H1 (cell line): ENCODE measurements around the gene TMEM86B. TPM values are rescaled to one million over a fixed set of nuclear protein-coding genes. Genes with fewer than 3 reads are reported as not detected.

ENCODE experiments used
- CTCF ChIA-PET: fragments of 300-600 bp; sonication (Branson Sonifier 250); formaldehyde crosslinking; loops from one replicate; lab custom pipeline; 2021; ENCODE audit not compliant: partially characterized antibody; lab: Charles Lee
- POLR2A ChIA-PET: fragments of 300-600 bp; sonication (Branson Sonifier 250); formaldehyde crosslinking; loops from one replicate; lab custom pipeline; 2021; ENCODE audit warnings: inconsistent platforms; ENCODE audit not compliant: partially characterized antibody; lab: Charles Lee
- DNase-seq, 2 experiments: peaks; one replicate each; pipeline versions ENCODE4 v3.0.0 to v3.0.0-alpha.2; 2010 to 2022; ENCODE audit warnings: low spot score in 2 of 2, low read depth in 1 of 2, mixed read lengths in 1 of 2
- FAIRE-seq: peaks from 2 replicates; lab custom pipeline; 2011; peaks lifted over from hg19 to GRCh38; lab: Jason Lieb, UNC
- H2AFZ ChIP-seq: 2 replicates; pipeline ENCODE4 v1.8.1; 2012; ENCODE audit warnings: low read length, inconsistent platforms
- H2AK5ac ChIP-seq: 2 replicates; pipeline ENCODE4 v1.6.1; 2013; ENCODE audit warnings: low read depth, low read length
- H2BK120ac ChIP-seq: replicated peaks from 2 replicates; pipeline ENCODE3; 2013; ENCODE audit warnings: low read depth, low read length, inconsistent platforms
- H2BK12ac ChIP-seq: 2 replicates; pipeline ENCODE4 v1.6.1; 2013; ENCODE audit warnings: low read depth, low read length
- H2BK15ac ChIP-seq: 2 replicates; pipeline ENCODE4 v1.6.1; 2013; ENCODE audit warnings: low read length
- H2BK20ac ChIP-seq: 2 replicates; pipeline ENCODE4 v1.6.1; 2013; ENCODE audit warnings: low read length
- H2BK5ac ChIP-seq: 2 replicates; pipeline ENCODE4 v1.6.1; 2013; ENCODE audit warnings: low read depth, low read length
- H3K14ac ChIP-seq: 2 replicates; pipeline ENCODE4 v1.6.1; 2013; ENCODE audit warnings: inconsistent platforms; ENCODE audit not compliant: insufficient read length
- H3K18ac ChIP-seq: 2 replicates; pipeline ENCODE4 v1.6.1; 2013; ENCODE audit warnings: low read length; ENCODE audit errors: extremely low read depth
- H3K23ac ChIP-seq: 2 replicates; pipeline ENCODE4 v1.6.1; 2013; ENCODE audit warnings: inconsistent platforms; ENCODE audit not compliant: insufficient read length
- H3K23me2 ChIP-seq: 2 replicates; pipeline ENCODE4 v1.6.1; 2013; ENCODE audit warnings: low read depth, low read length
- H3K27ac ChIP-seq: 2 replicates; pipeline ENCODE4 v1.6.1; 2011; ENCODE audit warnings: low read depth, low read length, inconsistent platforms
- H3K27me3 ChIP-seq, 4 experiments: replicated peaks in 1 of 4; 1 replicate in 1 of 4; 2 replicates in 3 of 4; pipeline versions ENCODE4 v1.6.1 to v1.8.1; 2011 to 2013; ENCODE audit warnings: low read length in 3 of 4, mild to moderate bottlenecking in 3 of 4, inconsistent platforms in 2 of 4, mixed read lengths in 2 of 4, moderate library complexity in 1 of 4; ENCODE audit not compliant: control insufficient read depth in 3 of 4, insufficient read depth in 3 of 4; ENCODE audit errors: extremely low read depth in 1 of 4
- H3K36me3 ChIP-seq, 4 experiments: 2 replicates each; pipeline versions ENCODE4 v1.6.1 to v1.8.1; 2011 to 2013; ENCODE audit warnings: mild to moderate bottlenecking in 4 of 4, low read length in 3 of 4, moderate library complexity in 2 of 4, control low read depth in 1 of 4, inconsistent platforms in 1 of 4; ENCODE audit not compliant: insufficient read depth in 4 of 4, control insufficient read depth in 2 of 4
- H3K4ac ChIP-seq: replicated peaks from 2 replicates; pipeline ENCODE3; 2013; ENCODE audit warnings: low read length, low read depth, mixed read lengths, inconsistent platforms; ENCODE audit not compliant: insufficient read length
- H3K4me1 ChIP-seq, 4 experiments: replicated peaks in 1 of 4; 1 replicate in 1 of 4; 2 replicates in 3 of 4; pipeline versions ENCODE4 v1.6.1 to v1.8.1; 2011 to 2013; ENCODE audit warnings: low read length in 3 of 4, inconsistent platforms in 2 of 4, mixed read lengths in 1 of 4; ENCODE audit not compliant: insufficient read depth in 4 of 4, control insufficient read depth in 3 of 4
- H3K4me2 ChIP-seq, 2 experiments: 2 replicates each; pipeline versions ENCODE4 v1.6.1 to v1.8.1; 2011 to 2013; ENCODE audit warnings: low read depth in 2 of 2, low read length in 2 of 2, control low read depth in 1 of 2, inconsistent platforms in 1 of 2, mild to moderate bottlenecking in 1 of 2; ENCODE audit not compliant: insufficient read depth in 1 of 2
- H3K4me3 ChIP-seq, 4 experiments: fragments of 200-600, 300-600 bp in 1 of 4; sonication (generic), shearing (Covaris generic), sonication (Bioruptor Twin) in 1 of 4; 2 replicates each; pipeline versions ENCODE4 v1.5.1 to v1.8.1; 2011 to 2016; ENCODE audit warnings: low read length in 4 of 4, low read depth in 3 of 4, control low read depth in 2 of 4, inconsistent platforms in 2 of 4, mild to moderate bottlenecking in 2 of 4, mixed read lengths in 1 of 4, moderate library complexity in 1 of 4; ENCODE audit not compliant: insufficient read depth in 2 of 4; ENCODE audit errors: extremely low read depth in 1 of 4
- H3K56ac ChIP-seq: replicated peaks from 2 replicates; pipeline ENCODE3; 2013; ENCODE audit warnings: low read depth, mild to moderate bottlenecking, mixed read lengths, low read length, inconsistent platforms; ENCODE audit not compliant: insufficient read length
- H3K79me1 ChIP-seq: 2 replicates; pipeline ENCODE4 v1.6.1; 2013; ENCODE audit warnings: low read depth, low read length, control low read depth
- H3K79me2 ChIP-seq, 2 experiments: 2 replicates each; pipeline versions ENCODE4 v1.6.1 to v1.8.1; 2012 to 2013; ENCODE audit warnings: low read length in 2 of 2, mild to moderate bottlenecking in 2 of 2, inconsistent platforms in 1 of 2; ENCODE audit not compliant: insufficient read depth in 2 of 2, control insufficient read depth in 1 of 2
- H3K9ac ChIP-seq, 4 experiments: replicated peaks in 1 of 4; 1 replicate in 1 of 4; 2 replicates in 3 of 4; pipeline versions ENCODE4 v1.6.1 to v1.8.1; 2011 to 2013; ENCODE audit warnings: low read depth in 3 of 4, low read length in 3 of 4, control low read depth in 2 of 4, mild to moderate bottlenecking in 2 of 4, moderate library complexity in 2 of 4, inconsistent platforms in 1 of 4; ENCODE audit errors: extremely low read depth in 1 of 4
- H3K9me3 ChIP-seq, 2 experiments: 2 replicates each; pipeline versions ENCODE4 v1.6.1 to v1.8.1; 2012 to 2013; ENCODE audit warnings: mild to moderate bottlenecking in 2 of 2, moderate library complexity in 2 of 2, control low read depth in 1 of 2, inconsistent platforms in 1 of 2, low read depth in 1 of 2, low read length in 1 of 2, mixed read lengths in 1 of 2; ENCODE audit not compliant: insufficient read depth in 2 of 2
- H4K20me1 ChIP-seq, 2 experiments: replicated peaks in 1 of 2; 2 replicates each; pipeline versions ENCODE3 to v1.8.1; 2011 to 2013; ENCODE audit warnings: inconsistent platforms in 2 of 2, low read length in 2 of 2, mild to moderate bottlenecking in 1 of 2; ENCODE audit not compliant: insufficient read depth in 2 of 2, control insufficient read depth in 1 of 2
- H4K5ac ChIP-seq: 2 replicates; pipeline ENCODE4 v1.6.1; 2013; ENCODE audit warnings: low read length, low read depth, mixed read lengths, inconsistent platforms; ENCODE audit not compliant: insufficient read length
- H4K8ac ChIP-seq: 2 replicates; pipeline ENCODE4 v1.8.0; 2013; ENCODE audit warnings: mild to moderate bottlenecking, moderate library complexity, low read length, inconsistent platforms; ENCODE audit not compliant: insufficient read depth; ENCODE audit errors: extremely low read depth
- H4K91ac ChIP-seq: replicated peaks from 2 replicates; pipeline ENCODE3; 2013; ENCODE audit warnings: low read length, mixed read lengths, inconsistent platforms; ENCODE audit not compliant: insufficient read length
- CEBPB ChIP-seq: IDR thresholded peaks from 2 replicates; pipeline ENCODE4 v1.6.1; 2012; ENCODE audit warnings: low read depth, low read length
- CHD2 ChIP-seq: IDR thresholded peaks from 2 replicates; pipeline ENCODE4 v1.6.1; 2012; ENCODE audit warnings: low read length, improper control_type of control experiment
- KDM1A ChIP-seq: fragments of 200-600, 300-600 bp; sonication (generic); IDR thresholded peaks from 2 replicates; pipeline ENCODE4 v1.7.1; 2016; ENCODE audit warnings: mild to moderate bottlenecking, low read length, borderline replicate concordance
- KDM5A ChIP-seq: fragments of 200-600 bp; IDR thresholded peaks from 2 replicates; pipeline ENCODE4 v1.7.1; 2012; ENCODE audit warnings: mild to moderate bottlenecking, low read length, inconsistent platforms, mixed read lengths
- MAX ChIP-seq: IDR thresholded peaks from 2 replicates; pipeline ENCODE4 v1.6.1; 2012; ENCODE audit warnings: inconsistent platforms
- NANOG ChIP-seq: IDR thresholded peaks from 2 replicates; pipeline ENCODE4 v1.6.1; 2011; ENCODE audit warnings: low read length, low read depth, mild to moderate bottlenecking, inconsistent platforms; ENCODE audit not compliant: insufficient read depth, poor library complexity, severe bottlenecking
- POLR2AphosphoS5 ChIP-seq: IDR thresholded peaks from 2 replicates; pipeline ENCODE4 v1.6.1; 2011; ENCODE audit warnings: low read depth, low read length
- SIN3A ChIP-seq, 2 experiments: IDR thresholded peaks in 1 of 2; conservative IDR thresholded peaks in 1 of 2; 2 replicates each; pipeline ENCODE4 v1.6.1; 2011 to 2012; ENCODE audit warnings: low read length in 2 of 2, improper control_type of control experiment in 1 of 2, low read depth in 1 of 2, mild to moderate bottlenecking in 1 of 2
- SIRT6 ChIP-seq: IDR thresholded peaks from one replicate; pipeline ENCODE4 v1.7.1; 2012; ENCODE audit warnings: low read length, inconsistent platforms
- SP2 ChIP-seq: IDR thresholded peaks from 2 replicates; pipeline ENCODE4 v1.6.1; 2012; ENCODE audit warnings: mild to moderate bottlenecking, low read length, inconsistent platforms
- TAF1 ChIP-seq: IDR thresholded peaks from 2 replicates; pipeline ENCODE4 v1.6.1; 2011; ENCODE audit warnings: mild to moderate bottlenecking, low read depth, low read length
- TBP ChIP-seq: IDR thresholded peaks from 2 replicates; pipeline ENCODE4 v1.6.1; 2011; ENCODE audit warnings: low read depth, low read length, improper control_type of control experiment
- WGBS, 2 experiments: shearing (Covaris generic) in 1 of 2; methylation state at CpG; one replicate each; pipeline versions ENCODE4 v1.1.6 to v1.1.7; 2013 to 2015; ENCODE audit warnings: low lambda C conversion rate in 2 of 2, mixed read lengths in 2 of 2, inconsistent platforms in 1 of 2, low coverage in 1 of 2, missing lambda C conversion rate in 1 of 2; ENCODE audit not compliant: insufficient replicate concordance in 2 of 2, insufficient coverage in 1 of 2, insufficient read length in 1 of 2; ENCODE audit errors: extremely low coverage in 1 of 2, missing lambda C conversion rate in 1 of 2; 5-methylcytosine and 5-hydroxymethylcytosine counted together
- polyA plus RNA-seq, 7 experiments: library from polyadenylated mRNA; depleted of rRNA in 3 of 7; stranded (reverse) in 5 of 7; unstranded in 2 of 7; fragments of >200 nt in 5 of 7; fragments of 200-250 nt in 2 of 7; gene quantifications; 1 replicate in 5 of 7; 2 replicates in 1 of 7; 4 replicates in 1 of 7; pipeline versions ENCODE4 v1.2.1 to v1.2.3, GENCODE V29; 2011 to 2013; ENCODE audit warnings: missing spikeins in 2 of 7, mixed read lengths in 2 of 7
- total RNA-seq: library from RNA; stranded (reverse); fragmentation: NEBNext Ultra II Directional; extraction: Animal tissue kit (Norgen Biotek cat#: 25700); gene quantifications from 2 replicates; pipeline ENCODE4 v1.2.1, GENCODE V29; 2021

TMEM86B gene
- total and polyA plus RNA-seq, 2 of the 8 experiments (the other 6 are each of a cell fraction or from before 2014, with no cell fraction given), result 2.0 to 2.9 TPM

- Histone ChIP-seq H3K79me2 (no peaks in the 10 kb centered on the region), H3K9me3 (peaks cover 19 to 21% of the 10 kb centered on the region in 2 experiments), H4K91ac (no peak overlapping the region), H3K23ac (no peak overlapping the region), H3K23me2 (peaks cover 5% of the 10 kb centered on the region; the same call in 1 of the 2 replicates), H4K8ac (peak overlapping the region; percentile 73; the same call in 1 of the 2 replicates), H2AK5ac (no peak overlapping the region), H2BK5ac (peak overlapping the region; percentile 79), H3K14ac (no peak overlapping the region), H3K4ac (no peak overlapping the region), H4K20me1 (no peaks in the 10 kb centered on the region), H3K36me3 (no peaks in the 10 kb centered on the region), H4K5ac (no peak overlapping the region), H3K4me3 (peak overlapping the region; percentile 56 to 83 (median 74)), H3K18ac (peak overlapping the region; percentile 85), H3K9ac (peak overlapping the region in 3 of 4 experiments; percentile 15 to 33 (median 26); a peak in 2 of 7 replicates), H3K27ac (no peak overlapping the region), H3K4me1 (peaks cover 0 to 6% (median 2%) of the 10 kb centered on the region in 4 experiments; a peak in 1 of 7 replicates), H3K56ac (no peak overlapping the region), H2BK15ac (0 out of 2 replicates have a peak overlapping the region, but pooled peaks have one; percentile 84), H3K79me1 (no peaks in the 10 kb centered on the region), H3K27me3 (no peaks in the 10 kb centered on the region), H2BK120ac (no peak overlapping the region), H2AFZ (no peak overlapping the region; the same call in 1 of the 2 replicates), H3K4me2 (peak overlapping the region; percentile 69 to 94), H2BK20ac (no peak overlapping the region), H2BK12ac (peak overlapping the region; percentile 78)
- FAIRE-seq, result peak; percentile 58
- DNase-seq, result peak; percentile 84 to 96
- POLR2A ChIA-PET, result interaction anchor here (1.0 to 3.0 kb wide), 8 partner anchors 10 to 383 kb away, joined by 3 to 16 read pairs (median 4); partner anchors contain the start of genes FIZ1, PPP6R1, SYT5 and ZNF524
- CTCF ChIA-PET, result interaction anchor here (0.6 to 1.0 kb wide), 4 partner anchors 12 to 73 kb away, joined by 3 read pairs; no protein-coding TSS in a partner anchor
- WGBS, 2 experiments, result 9% methylated on average over 35 of the region's 36 CpGs; no CpG with 5 or more reads in 1 of the 2 experiments
- TF ChIP-seq CEBPB, result no peak
- no peak for TF ChIP-seq SIRT6
- no peak for TF ChIP-seq KDM1A
- peak; percentile 61; the same call in 1 of the 2 replicates for TF ChIP-seq MAX
- no peak for TF ChIP-seq KDM5A
- peak; percentile 55; the same call in 1 of the 2 replicates for TF ChIP-seq TBP
- TF ChIP-seq TAF1, result peak; percentile 37
- TF ChIP-seq NANOG, result no peak
- peak; percentile 46; the same call in 1 of the 2 replicates for TF ChIP-seq CHD2
- peak; percentile 69 for TF ChIP-seq POLR2AphosphoS5
- peak; percentile 97 to 98 for TF ChIP-seq SIN3A (conservative IDR thresholded peaks at IDR 0.05 in 1 of 2, IDR thresholded peaks at IDR 0.05 in 1 of 2; ENCODE audit: low read depth in 1 of 2, low read length in 2 of 2)
- no peak for TF ChIP-seq SP2
These were observed 11.9 kb downstream of the TMEM86B start for GRCh38 chr19:55216461-55217198.
